ENCODE measurements around the gene TEKT5. TPM values are rescaled to one million over a fixed set of nuclear protein-coding genes. Genes with fewer than 3 reads are reported as not detected.

Gene TEKT5
- polyA plus RNA-seq, 4 donors: 0.19 to 0.37 TPM; not detected in 2

DNA sequence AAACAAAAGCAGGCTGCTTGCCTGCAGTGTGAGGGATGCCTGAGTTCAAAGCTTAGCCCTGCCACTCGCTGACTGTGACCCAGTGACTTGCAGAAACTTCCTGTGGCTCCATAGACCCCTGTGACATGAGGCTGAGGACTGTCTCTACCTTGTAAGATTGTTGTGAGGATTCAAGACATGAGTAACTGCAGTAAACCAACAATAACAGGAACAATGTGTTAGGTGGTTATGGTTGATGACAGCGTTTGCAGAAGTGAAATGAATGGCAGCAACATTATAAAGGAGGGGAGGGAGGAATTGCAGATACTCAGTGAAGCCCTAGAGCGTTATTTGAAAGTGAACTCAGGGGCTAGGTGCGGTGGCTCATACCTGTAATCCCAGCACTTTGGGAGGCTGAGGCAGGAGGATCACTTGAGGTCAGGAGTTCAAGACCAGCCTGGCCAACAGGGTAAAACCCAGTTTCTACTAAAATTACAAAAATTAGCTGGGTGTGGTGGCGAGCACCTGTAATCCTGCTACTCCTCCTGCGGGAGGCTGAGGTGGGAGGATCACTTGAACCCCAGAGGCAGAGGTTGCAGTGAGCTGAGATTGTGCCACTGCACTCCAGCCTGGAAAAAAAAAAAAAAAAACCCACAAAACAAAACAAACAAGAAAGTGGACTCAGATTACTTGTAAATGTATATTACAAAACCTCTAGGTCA lies 80.8 kb downstream of the TEKT5 start:
- DNase-seq (ENCODE audit: low read depth in 4 of 4, low spot score in 3 of 4): no peak

DNA sequence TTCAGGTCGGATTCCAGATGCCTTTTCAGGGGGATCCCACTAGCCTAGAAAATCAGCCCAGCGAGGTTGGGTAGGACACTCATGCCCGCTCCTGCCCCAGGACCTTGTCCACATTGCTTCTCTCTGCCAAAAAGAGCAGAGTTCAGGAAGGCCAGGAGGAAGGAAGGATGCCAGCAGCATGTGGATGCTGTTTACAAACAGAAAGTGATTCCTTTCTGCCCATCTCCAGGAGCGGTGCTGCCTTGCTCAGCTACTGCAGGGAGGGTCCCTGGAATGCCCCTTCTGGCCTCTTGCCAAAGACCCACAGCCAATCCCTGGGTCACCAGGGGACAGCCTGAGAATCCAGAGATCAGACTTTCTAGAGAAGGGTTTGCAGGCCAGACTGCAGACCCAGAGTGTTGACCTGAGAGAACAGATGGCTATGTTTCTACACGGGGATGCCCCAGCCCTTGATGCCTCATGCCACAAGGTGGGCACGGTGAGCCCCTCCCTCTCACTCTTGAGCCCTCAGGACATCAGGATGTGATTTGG lies 82.0 kb downstream of the TEKT5 start:
- DNase-seq (ENCODE audit: low read depth in 4 of 4, low spot score in 3 of 4): no peak

DNA sequence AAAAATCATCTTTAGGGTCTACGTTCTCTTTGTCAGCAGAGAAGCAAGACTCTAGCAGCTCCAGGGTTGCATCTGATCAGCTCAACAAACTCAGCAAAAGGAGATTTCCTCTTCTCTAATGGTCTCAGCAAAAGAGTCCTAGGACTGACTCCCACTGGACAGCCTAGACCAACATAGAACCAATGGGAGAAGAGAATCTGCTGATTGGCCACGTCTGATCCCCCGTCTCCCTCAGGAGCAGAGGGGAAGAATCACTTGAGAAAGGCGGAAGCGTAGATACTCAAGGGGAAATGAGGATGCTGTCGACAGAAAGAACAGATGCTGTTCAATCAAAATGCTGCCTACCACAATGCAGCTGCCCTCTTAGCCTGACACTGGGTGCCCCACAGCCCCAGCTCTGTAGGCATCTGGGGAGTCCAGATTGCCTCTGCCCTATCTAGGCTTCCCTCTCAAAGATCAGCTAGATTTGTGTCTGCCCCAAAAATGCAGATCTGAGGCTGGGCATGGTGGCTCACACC lies 82.8 kb downstream of the TEKT5 start:
- DNase-seq (ENCODE audit: low read depth in 4 of 4, low spot score in 3 of 4): no peak

GRCh38 chr16:10610499-10611184 lies 84.1 kb downstream of the TEKT5 start:
- DNase-seq (ENCODE audit: low read depth in 4 of 4, low spot score in 3 of 4): no peak

GRCh38 chr16:10609402-10609774 lies 85.3 kb downstream of the TEKT5 start:
- no peak for DNase-seq (ENCODE audit: low read depth in 4 of 4, low spot score in 3 of 4)

GRCh38 chr16:10608687-10609401 lies 85.9 kb downstream of the TEKT5 start:
- no peak for DNase-seq (ENCODE audit: low read depth in 4 of 4, low spot score in 3 of 4)

GRCh38 chr16:10607157-10607556 lies 87.6 kb downstream of the TEKT5 start:
- no peak for DNase-seq (ENCODE audit: low read depth in 4 of 4, low spot score in 3 of 4)

DNA sequence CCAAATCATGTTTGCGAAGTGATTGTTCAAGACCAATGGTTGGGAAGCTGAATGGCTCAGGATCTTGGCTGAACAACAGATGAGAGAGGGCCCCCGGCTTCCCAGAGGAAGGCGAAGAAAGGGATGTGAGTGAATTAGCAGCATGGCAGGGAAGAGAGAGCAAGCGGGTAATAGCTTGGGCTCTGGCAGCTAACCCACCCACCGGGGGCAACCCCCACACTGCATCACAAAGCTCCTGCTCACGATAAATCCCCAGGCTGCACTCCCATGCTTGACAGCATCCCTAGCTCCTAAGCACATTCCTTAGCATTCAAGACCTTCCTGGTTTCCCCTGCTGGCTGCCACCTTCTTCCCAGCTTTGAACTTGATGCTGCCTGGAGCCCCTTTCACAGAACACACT lies 88.1 kb downstream of the TEKT5 start:
- no peak for DNase-seq (ENCODE audit: low read depth in 4 of 4, low spot score in 3 of 4)

GRCh38 chr16:10605636-10606035 lies 89.1 kb downstream of the TEKT5 start:
- DNase-seq (ENCODE audit: low read depth in 4 of 4, low spot score in 3 of 4): no peak

GRCh38 chr16:10601444-10602408 lies 93.0 kb downstream of the TEKT5 start:
- no peak for DNase-seq (ENCODE audit: low read depth in 4 of 4, low spot score in 3 of 4)

DNA sequence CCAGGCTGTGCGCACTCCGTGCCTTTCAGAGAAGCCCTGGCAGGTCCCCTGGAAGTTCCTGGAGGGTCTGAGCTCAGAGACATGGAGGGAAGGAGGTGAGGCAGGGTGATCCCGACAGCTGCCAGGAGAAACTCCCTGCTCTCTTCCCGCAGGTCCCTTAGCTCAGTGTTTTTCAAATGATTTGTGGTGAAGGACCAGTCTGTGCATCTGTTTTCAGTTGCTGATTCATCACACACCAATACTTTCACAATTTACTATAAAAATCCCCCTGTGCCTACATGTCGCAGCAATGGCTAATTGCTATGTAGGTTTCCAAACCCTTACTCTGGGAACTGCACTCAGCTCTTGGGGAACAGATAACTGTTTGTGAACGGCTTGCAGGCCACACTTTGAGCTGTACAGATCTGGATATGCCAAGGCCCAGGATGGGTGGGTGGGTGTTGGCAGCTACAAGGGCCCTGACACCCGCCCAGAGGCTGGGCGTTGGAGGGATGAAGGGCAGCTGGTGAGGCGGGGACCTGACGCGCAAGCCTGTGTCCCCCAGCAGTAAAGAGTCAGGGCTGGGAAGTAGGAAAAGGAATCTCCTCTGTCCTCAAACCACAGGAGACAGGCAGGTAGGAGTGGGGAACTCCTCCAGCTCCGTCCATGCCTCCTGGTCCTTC lies 93.8 kb downstream of the TEKT5 start:
- no peak for DNase-seq (ENCODE audit: low read depth in 4 of 4, low spot score in 3 of 4)

- no peak for DNase-seq (ENCODE audit: low read depth in 4 of 4, low spot score in 3 of 4)
These were observed 95.1 kb downstream of the TEKT5 start for GRCh38 chr16:10599626-10600025.

- DNase-seq (ENCODE audit: low read depth in 4 of 4, low spot score in 3 of 4): no peak
These were observed 96.6 kb downstream of the TEKT5 start for GRCh38 chr16:10598157-10598556.

- no peak for DNase-seq (ENCODE audit: low read depth in 4 of 4, low spot score in 3 of 4)
These were observed 97.5 kb downstream of the TEKT5 start for GRCh38 chr16:10597187-10597601.

DNA sequence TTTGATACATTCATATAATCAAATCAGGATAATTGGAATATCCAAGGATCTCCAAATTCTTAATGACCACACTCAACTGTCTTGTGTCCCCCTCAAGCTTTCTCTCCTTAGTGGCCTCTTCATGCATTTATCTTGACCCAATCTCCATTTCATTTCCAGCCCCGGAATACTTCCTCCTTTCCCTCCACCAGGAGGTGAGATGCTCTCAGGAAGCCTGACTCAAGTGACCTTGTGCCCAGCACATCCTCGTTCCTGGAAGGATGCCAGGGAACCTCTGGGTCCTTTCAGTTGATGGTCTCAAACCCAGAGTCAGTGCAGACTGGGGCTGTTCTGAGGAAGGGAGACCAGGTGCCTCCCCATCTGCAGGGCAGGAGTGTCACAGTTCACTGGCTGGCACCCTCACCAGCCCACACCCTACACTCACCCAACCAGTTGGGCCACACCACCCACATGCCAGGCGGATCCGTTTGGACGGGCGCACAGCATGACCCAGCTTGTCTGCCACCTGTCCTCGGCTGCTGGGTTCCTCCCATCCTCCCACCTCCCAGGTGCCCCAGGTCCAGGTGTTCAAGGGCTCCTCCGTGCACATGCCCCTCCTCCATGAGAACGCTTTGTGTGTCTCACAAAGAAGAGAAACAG lies 100.3 kb downstream of the TEKT5 start:
- DNase-seq (ENCODE audit: low read depth in 4 of 4, low spot score in 3 of 4): no peak

DNA sequence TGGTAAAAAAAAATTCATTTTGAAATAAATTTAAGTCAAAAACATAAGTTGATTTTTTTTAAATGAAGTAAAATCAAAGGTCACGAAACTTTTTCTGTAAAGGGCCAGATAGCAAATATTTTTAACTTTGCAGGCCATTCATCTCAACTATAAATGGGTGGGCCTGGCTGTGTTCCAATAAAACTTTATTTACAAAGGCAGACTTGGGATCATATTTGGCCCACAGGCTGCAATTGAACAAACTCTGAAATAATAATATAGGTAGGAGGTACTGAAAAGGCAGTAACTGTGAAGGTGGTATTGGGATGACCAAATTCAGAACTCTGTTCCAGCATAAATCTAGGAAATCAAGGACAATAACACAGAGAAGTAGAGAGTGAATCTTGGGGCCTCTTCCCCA lies 102.1 kb downstream of the TEKT5 start:
- DNase-seq (ENCODE audit: low read depth in 4 of 4, low spot score in 3 of 4): no peak

DNA sequence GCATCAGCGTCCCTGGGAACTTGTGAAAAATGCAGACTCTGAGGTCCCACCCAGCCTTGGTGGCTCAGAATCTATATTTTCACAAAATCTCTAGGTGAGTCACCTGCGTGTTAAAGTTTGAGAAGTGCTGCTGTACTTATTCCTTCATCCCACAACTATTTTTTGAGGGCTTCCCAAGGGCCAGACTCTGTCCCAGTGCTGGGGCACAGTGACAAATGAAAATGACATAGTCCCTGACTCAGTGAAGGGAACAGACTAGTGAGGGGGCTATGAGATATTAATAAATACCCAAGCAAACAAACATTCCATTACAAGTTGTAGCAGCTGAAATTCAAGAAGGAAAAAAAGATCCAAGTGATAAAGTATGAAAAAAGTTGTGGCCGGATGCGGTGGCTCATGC lies 104.4 kb downstream of the TEKT5 start:
- no peak for DNase-seq (ENCODE audit: low read depth in 4 of 4, low spot score in 3 of 4)

DNA sequence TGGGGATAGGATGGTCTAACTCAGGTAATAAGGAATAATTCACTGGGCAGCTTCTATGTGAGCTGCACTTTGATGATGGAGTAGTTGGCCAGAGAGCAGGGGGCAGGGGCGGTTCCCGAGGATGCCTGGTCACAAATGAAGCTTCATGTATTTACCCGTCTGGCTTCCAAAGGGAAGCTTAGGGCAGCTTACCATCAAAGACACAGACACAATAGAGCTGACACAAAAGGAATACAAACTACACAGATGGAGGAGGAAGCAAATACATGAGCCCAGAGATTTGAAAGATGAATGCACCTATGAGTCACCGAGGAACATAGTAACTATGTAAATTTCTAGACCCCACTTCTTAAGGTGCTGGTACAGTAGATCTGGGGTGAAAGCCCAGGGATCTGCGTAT lies 105.6 kb downstream of the TEKT5 start:
- DNase-seq (ENCODE audit: low read depth in 4 of 4, low spot score in 3 of 4): no peak

DNA sequence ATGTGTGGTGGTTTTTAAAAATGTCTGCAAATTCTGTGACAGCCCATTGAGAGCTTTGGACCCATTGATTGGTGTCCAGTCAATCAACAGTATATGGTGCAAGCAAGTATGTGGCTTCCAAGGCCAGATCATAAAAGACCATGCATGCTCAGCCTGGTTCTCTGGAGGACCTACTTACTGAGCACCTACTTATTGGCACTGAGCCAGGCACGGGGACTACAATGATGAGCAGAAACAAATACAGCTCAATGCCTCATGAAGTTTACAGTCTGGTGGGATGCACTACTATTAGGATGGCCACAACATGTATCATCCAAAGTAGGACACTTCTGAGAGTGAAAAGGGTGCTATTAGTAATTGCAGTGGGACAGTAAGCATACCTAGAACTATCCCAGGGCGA lies 107.1 kb downstream of the TEKT5 start:
- no peak for DNase-seq (ENCODE audit: low read depth in 4 of 4, low spot score in 3 of 4)
